ENCODE results near the gene RAB33B. TPM values are rescaled to one million over a fixed set of nuclear protein-coding genes. Genes with fewer than 3 reads are reported as not detected.

Gene RAB33B
- total RNA-seq, 1 experiment from 2014 or later, result 5.7 TPM

DNA sequence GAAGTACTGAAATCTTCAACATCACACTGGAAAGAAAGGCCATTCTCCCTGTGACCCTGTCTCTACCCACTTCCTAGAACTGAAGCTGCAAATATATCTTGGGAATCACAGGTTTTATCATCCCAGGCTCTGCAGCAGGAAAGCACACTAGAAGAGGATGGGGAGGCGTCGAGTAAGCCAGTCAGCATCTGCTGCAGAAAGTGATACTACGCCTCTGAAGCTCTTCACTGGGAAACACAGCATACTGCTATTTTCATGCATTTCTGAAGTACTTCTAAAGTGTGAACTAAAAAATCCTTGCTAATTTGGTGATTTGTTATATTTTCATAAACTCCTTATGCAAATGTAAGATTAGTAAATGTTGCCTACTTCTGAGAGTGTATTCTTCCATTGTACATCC, 29.1 kb downstream of the RAB33B start (continued):
- TF ChIP-seq, protein P1, sequence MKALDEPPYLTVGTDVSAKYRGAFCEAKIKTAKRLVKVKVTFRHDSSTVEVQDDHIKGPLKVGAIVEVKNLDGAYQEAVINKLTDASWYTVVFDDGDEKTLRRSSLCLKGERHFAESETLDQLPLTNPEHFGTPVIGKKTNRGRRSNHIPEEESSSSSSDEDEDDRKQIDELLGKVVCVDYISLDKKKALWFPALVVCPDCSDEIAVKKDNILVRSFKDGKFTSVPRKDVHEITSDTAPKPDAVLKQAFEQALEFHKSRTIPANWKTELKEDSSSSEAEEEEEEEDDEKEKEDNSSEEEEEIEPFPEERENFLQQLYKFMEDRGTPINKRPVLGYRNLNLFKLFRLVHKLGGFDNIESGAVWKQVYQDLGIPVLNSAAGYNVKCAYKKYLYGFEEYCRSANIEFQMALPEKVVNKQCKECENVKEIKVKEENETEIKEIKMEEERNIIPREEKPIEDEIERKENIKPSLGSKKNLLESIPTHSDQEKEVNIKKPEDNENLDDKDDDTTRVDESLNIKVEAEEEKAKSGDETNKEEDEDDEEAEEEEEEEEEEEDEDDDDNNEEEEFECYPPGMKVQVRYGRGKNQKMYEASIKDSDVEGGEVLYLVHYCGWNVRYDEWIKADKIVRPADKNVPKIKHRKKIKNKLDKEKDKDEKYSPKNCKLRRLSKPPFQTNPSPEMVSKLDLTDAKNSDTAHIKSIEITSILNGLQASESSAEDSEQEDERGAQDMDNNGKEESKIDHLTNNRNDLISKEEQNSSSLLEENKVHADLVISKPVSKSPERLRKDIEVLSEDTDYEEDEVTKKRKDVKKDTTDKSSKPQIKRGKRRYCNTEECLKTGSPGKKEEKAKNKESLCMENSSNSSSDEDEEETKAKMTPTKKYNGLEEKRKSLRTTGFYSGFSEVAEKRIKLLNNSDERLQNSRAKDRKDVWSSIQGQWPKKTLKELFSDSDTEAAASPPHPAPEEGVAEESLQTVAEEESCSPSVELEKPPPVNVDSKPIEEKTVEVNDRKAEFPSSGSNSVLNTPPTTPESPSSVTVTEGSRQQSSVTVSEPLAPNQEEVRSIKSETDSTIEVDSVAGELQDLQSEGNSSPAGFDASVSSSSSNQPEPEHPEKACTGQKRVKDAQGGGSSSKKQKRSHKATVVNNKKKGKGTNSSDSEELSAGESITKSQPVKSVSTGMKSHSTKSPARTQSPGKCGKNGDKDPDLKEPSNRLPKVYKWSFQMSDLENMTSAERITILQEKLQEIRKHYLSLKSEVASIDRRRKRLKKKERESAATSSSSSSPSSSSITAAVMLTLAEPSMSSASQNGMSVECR (CRISPR knock-in tag; IDR thresholded peaks at IDR 0.05; ENCODE audit: borderline replicate concordance), result no peak
- no peak for TF ChIP-seq ZBTB21 (CRISPR knock-in tag; IDR thresholded peaks at IDR 0.05; ENCODE audit: borderline replicate concordance)
- TF ChIP-seq, protein P2, sequence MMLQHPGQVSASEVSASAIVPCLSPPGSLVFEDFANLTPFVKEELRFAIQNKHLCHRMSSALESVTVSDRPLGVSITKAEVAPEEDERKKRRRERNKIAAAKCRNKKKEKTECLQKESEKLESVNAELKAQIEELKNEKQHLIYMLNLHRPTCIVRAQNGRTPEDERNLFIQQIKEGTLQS (CRISPR knock-in tag; conservative IDR thresholded peaks at IDR 0.05), result no peak
- TF ChIP-seq FOXJ3 (CRISPR knock-in tag; IDR thresholded peaks at IDR 0.05; ENCODE audit: borderline replicate concordance), result no peak
- no peak for TF ChIP-seq ATF1 (CRISPR knock-in tag; IDR thresholded peaks at IDR 0.05)
- no peak for TF ChIP-seq MXD4 (CRISPR knock-in tag; IDR thresholded peaks at IDR 0.05; ENCODE audit: borderline replicate concordance)
- TF ChIP-seq, protein P3, sequence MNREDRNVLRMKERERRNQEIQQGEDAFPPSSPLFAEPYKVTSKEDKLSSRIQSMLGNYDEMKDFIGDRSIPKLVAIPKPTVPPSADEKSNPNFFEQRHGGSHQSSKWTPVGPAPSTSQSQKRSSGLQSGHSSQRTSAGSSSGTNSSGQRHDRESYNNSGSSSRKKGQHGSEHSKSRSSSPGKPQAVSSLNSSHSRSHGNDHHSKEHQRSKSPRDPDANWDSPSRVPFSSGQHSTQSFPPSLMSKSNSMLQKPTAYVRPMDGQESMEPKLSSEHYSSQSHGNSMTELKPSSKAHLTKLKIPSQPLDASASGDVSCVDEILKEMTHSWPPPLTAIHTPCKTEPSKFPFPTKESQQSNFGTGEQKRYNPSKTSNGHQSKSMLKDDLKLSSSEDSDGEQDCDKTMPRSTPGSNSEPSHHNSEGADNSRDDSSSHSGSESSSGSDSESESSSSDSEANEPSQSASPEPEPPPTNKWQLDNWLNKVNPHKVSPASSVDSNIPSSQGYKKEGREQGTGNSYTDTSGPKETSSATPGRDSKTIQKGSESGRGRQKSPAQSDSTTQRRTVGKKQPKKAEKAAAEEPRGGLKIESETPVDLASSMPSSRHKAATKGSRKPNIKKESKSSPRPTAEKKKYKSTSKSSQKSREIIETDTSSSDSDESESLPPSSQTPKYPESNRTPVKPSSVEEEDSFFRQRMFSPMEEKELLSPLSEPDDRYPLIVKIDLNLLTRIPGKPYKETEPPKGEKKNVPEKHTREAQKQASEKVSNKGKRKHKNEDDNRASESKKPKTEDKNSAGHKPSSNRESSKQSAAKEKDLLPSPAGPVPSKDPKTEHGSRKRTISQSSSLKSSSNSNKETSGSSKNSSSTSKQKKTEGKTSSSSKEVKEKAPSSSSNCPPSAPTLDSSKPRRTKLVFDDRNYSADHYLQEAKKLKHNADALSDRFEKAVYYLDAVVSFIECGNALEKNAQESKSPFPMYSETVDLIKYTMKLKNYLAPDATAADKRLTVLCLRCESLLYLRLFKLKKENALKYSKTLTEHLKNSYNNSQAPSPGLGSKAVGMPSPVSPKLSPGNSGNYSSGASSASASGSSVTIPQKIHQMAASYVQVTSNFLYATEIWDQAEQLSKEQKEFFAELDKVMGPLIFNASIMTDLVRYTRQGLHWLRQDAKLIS (CRISPR knock-in tag; IDR thresholded peaks at IDR 0.05; ENCODE audit: borderline replicate concordance), result no peak
- TF ChIP-seq, protein P4, sequence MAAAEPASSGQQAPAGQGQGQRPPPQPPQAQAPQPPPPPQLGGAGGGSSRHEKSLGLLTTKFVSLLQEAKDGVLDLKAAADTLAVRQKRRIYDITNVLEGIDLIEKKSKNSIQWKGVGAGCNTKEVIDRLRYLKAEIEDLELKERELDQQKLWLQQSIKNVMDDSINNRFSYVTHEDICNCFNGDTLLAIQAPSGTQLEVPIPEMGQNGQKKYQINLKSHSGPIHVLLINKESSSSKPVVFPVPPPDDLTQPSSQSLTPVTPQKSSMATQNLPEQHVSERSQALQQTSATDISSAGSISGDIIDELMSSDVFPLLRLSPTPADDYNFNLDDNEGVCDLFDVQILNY (CRISPR knock-in tag; IDR thresholded peaks at IDR 0.05), result no peak
- TF ChIP-seq RELA (CRISPR knock-in tag; IDR thresholded peaks at IDR 0.05; ENCODE audit: borderline replicate concordance), result no peak
- TF ChIP-seq NFYB (CRISPR knock-in tag; conservative IDR thresholded peaks at IDR 0.05; ENCODE audit: low read depth), result no peak
- TF ChIP-seq JUN (CRISPR knock-in tag; IDR thresholded peaks at IDR 0.05), result no peak
- no peak for TF ChIP-seq RORB (CRISPR knock-in tag; IDR thresholded peaks at IDR 0.05)
- no peak for TF ChIP-seq TCF7 (CRISPR knock-in tag; IDR thresholded peaks at IDR 0.05; ENCODE audit: low read depth)
- TF ChIP-seq NR1H2 (CRISPR knock-in tag; IDR thresholded peaks at IDR 0.05), result no peak
- no peak for TF ChIP-seq FOXP1 (CRISPR knock-in tag; IDR thresholded peaks at IDR 0.05; ENCODE audit: borderline replicate concordance)

DNA sequence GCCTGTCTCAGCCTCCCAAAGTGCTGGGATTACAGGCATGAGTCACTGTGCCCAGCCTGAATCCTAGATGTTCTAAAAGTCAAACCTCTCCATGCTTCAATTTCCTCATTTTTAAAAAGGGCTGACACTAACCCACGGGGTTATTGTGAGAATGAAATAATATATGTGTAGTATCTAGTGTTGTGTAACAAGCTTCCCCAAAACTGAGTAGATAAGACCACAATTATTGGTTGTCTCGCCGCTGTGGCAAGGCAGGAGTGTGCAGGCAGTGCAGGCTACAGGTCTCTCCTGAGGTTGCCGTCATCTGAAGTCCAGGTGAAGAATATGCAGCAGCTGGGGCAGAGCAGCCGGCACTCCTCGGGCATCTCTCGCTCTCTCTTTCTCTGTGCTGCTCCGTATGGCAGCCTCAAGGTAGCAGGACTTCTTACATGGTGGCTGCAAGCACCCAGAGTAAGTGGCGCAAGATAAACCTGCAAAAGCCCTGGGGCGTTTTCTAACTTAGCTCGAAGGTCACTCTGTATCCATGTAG, 30.9 kb downstream of the RAB33B start:
- Mint-ChIP-seq H3K27me3 (ENCODE audit: low read depth) (no peaks in the 10 kb centered on the region; the same call in 1 of the 2 replicates), H3K4me3 (no peak overlapping the region), H3K9me3 (no peaks in the 10 kb centered on the region), H3K36me3 (no peaks in the 10 kb centered on the region), H3K4me1 (0 out of 2 replicates have a peak, but pooled peaks cover 2% of the 10 kb centered on the region), H3K27ac (no peak overlapping the region)
- ChIA-PET POLR2A (no interaction called here), CTCF (interaction anchor here (0.9 to 1.0 kb wide), 2 partner anchors 13 to 25 kb away, joined by 4 to 5 read pairs; no protein-coding TSS in a partner anchor)
- ATAC-seq (peak; percentile 67), DNase-seq (ENCODE audit: low spot score) (no peak)
- TF ChIP-seq, protein P1 (CRISPR knock-in tag; IDR thresholded peaks at IDR 0.05; ENCODE audit: borderline replicate concordance), result no peak
- TF ChIP-seq CREM (CRISPR knock-in tag; IDR thresholded peaks at IDR 0.05) (no peak), ZNF121 (CRISPR knock-in tag; IDR thresholded peaks at IDR 0.05) (no peak), NR3C1 (CRISPR knock-in tag; conservative IDR thresholded peaks at IDR 0.05; ENCODE audit: low read depth) (no peak), ZNF423 (CRISPR knock-in tag; IDR thresholded peaks at IDR 0.05) (no peak), NR1H2 (CRISPR knock-in tag; IDR thresholded peaks at IDR 0.05) (no peak), NR2C2 (CRISPR knock-in tag; IDR thresholded peaks at IDR 0.05) (no peak)
- TF ChIP-seq, protein P5, sequence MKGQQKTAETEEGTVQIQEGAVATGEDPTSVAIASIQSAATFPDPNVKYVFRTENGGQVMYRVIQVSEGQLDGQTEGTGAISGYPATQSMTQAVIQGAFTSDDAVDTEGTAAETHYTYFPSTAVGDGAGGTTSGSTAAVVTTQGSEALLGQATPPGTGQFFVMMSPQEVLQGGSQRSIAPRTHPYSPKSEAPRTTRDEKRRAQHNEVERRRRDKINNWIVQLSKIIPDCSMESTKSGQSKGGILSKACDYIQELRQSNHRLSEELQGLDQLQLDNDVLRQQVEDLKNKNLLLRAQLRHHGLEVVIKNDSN (CRISPR knock-in tag; IDR thresholded peaks at IDR 0.05), result no peak
